Loucy (cell line): Measurements from ENCODE around the gene KCNK13.

Experiments
- H2AFZ ChIP-seq: fragments of 200-600 bp; sonication (generic); 2 replicates; pipeline ENCODE4 v1.6.0; 2016; ENCODE audit warnings: antibody characterized with exemption, mild to moderate bottlenecking, low read length, moderate library complexity
- H3F3A ChIP-seq: fragments of 200-600 bp; 2 replicates; pipeline ENCODE4 v1.6.0; 2016; ENCODE audit warnings: antibody characterized with exemption, low read depth, mild to moderate bottlenecking
- H3K27me3 ChIP-seq: fragments of 200-600 bp; sonication (generic); 2 replicates; pipeline ENCODE4 v1.6.1; 2014; ENCODE audit warnings: low read length, mild to moderate bottlenecking; ENCODE audit not compliant: insufficient read depth, poor library complexity, severe bottlenecking
- H3K36me3 ChIP-seq: fragments of 200-600 bp; sonication (generic); 2 replicates; pipeline ENCODE4 v1.6.1; 2016; ENCODE audit warnings: low read length; ENCODE audit not compliant: insufficient read depth
- H3K4me1 ChIP-seq: fragments of 200-600 bp; sonication (generic); 2 replicates; pipeline ENCODE4 v1.5.1; 2014; ENCODE audit warnings: low read length, mild to moderate bottlenecking; ENCODE audit not compliant: insufficient read depth, poor library complexity, severe bottlenecking
- H3K4me2 ChIP-seq: fragments of 200-600 bp; sonication (generic); 2 replicates; pipeline ENCODE4 v1.6.0; 2014; ENCODE audit warnings: antibody characterized with exemption, low read length, low read depth, mild to moderate bottlenecking; ENCODE audit not compliant: poor library complexity, severe bottlenecking
- H3K4me3 ChIP-seq: fragments of 200-600 bp; sonication (generic); 2 replicates; pipeline ENCODE4 v1.5.1; 2014; ENCODE audit warnings: low read length, mild to moderate bottlenecking, mixed read lengths; ENCODE audit not compliant: poor library complexity, severe bottlenecking
- H3K79me2 ChIP-seq: fragments of 200-600 bp; sonication (generic); 2 replicates; pipeline ENCODE4 v1.6.1; 2014; ENCODE audit warnings: low read length; ENCODE audit not compliant: insufficient read depth
- H3K9ac ChIP-seq: fragments of 200-600 bp; sonication (generic); 2 replicates; pipeline ENCODE4 v1.6.0; 2014; ENCODE audit warnings: mild to moderate bottlenecking, low read depth, low read length, moderate library complexity; ENCODE audit not compliant: poor library complexity, severe bottlenecking
- H3K9me2 ChIP-seq: fragments of 200-600 bp; sonication (generic); replicated peaks from 2 replicates; pipeline ENCODE4 v1.6.1; 2016; ENCODE audit warnings: low read depth, low read length, mixed read lengths
- H3K9me3 ChIP-seq: fragments of 200-600 bp; sonication (generic); 2 replicates; pipeline ENCODE4 v1.6.1; 2014; ENCODE audit warnings: mild to moderate bottlenecking, antibody characterized with exemption, low read length, low read depth; ENCODE audit not compliant: insufficient read depth
- H4K20me1 ChIP-seq: fragments of 200-600 bp; sonication (generic); 2 replicates; pipeline ENCODE4 v1.6.0; 2014; ENCODE audit warnings: antibody characterized with exemption, low read length, mild to moderate bottlenecking; ENCODE audit not compliant: insufficient read depth, poor library complexity, severe bottlenecking
- EZH2phosphoT487 ChIP-seq: fragments of 200-600 bp; IDR thresholded peaks from 2 replicates; pipeline ENCODE4 v1.6.1; 2018; ENCODE audit warnings: antibody characterized with exemption, mild to moderate bottlenecking, moderate library complexity, borderline replicate concordance
- TF ChIP-seq, protein P1 (sequence below): fragments of 200-600 bp; sonication (generic); conservative IDR thresholded peaks from 2 replicates; pipeline ENCODE4 v1.5.1; 2014; ENCODE audit warnings: mild to moderate bottlenecking, antibody characterized with exemption, low read length

Gene KCNK13

DNA sequence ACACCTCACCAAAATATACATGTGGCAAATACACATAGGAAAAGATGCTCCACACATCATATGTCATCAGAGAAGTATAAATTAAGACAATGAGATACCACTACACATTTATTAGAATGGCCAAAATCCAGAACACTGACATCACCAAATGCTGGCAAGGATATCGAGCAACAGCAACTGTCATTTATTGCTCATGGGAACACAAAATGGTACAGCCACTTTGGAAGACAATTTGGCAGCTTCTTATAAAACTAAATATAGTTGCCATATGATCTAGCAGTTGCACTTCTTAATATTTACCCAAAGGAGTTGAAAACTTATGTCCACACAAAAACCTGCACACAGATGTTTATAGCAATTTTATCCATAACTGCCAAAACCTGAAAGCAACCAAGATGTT lies 7.0 kb upstream of the KCNK13 start:
- Histone ChIP-seq H3K4me2 (no peak overlapping the region), H3K9me3 (no peaks in the 10 kb centered on the region), H3F3A (no peaks in the 10 kb centered on the region), H3K27me3 (no peaks in the 10 kb centered on the region), H3K4me3 (no peak overlapping the region), H3K9me2 (no peaks in the 10 kb centered on the region), H3K9ac (no peak overlapping the region), H2AFZ (no peak overlapping the region), H3K36me3 (no peaks in the 10 kb centered on the region), H3K79me2 (no peaks in the 10 kb centered on the region), H3K4me1 (no peaks in the 10 kb centered on the region), H4K20me1 (no peaks in the 10 kb centered on the region)
- TF ChIP-seq, protein P1, sequence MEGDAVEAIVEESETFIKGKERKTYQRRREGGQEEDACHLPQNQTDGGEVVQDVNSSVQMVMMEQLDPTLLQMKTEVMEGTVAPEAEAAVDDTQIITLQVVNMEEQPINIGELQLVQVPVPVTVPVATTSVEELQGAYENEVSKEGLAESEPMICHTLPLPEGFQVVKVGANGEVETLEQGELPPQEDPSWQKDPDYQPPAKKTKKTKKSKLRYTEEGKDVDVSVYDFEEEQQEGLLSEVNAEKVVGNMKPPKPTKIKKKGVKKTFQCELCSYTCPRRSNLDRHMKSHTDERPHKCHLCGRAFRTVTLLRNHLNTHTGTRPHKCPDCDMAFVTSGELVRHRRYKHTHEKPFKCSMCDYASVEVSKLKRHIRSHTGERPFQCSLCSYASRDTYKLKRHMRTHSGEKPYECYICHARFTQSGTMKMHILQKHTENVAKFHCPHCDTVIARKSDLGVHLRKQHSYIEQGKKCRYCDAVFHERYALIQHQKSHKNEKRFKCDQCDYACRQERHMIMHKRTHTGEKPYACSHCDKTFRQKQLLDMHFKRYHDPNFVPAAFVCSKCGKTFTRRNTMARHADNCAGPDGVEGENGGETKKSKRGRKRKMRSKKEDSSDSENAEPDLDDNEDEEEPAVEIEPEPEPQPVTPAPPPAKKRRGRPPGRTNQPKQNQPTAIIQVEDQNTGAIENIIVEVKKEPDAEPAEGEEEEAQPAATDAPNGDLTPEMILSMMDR, result no peak
- TF ChIP-seq EZH2phosphoT487, result no peak

DNA sequence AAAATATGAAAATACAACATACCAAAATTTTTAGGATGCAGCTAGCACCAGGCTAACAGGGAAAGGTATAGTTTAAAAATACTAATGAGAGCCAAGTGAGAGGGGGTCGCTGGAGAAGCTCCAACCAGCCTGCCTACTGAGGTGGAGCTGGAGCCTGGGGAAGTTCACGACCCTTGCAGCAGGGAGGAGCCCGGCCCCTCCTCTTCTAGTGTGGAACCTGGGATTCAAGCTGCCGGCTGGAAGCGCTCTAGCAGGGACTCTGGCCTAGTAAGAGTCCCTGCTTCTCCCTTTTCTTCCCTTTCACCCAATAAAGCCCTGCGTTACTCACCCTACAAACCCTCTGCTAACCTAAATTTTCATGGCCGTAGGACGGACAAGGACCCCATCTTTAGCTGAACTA lies 5.0 kb upstream of the KCNK13 start:
- no peaks in the 10 kb centered on the region for H3F3A ChIP-seq
- H4K20me1 ChIP-seq, result no peaks in the 10 kb centered on the region
- no peak overlapping the region for H3K4me2 ChIP-seq
- no peaks in the 10 kb centered on the region for H3K9me3 ChIP-seq
- no peaks in the 10 kb centered on the region for H3K36me3 ChIP-seq
- no peaks in the 10 kb centered on the region for H3K27me3 ChIP-seq
- H3K4me1 ChIP-seq, result no peaks in the 10 kb centered on the region
- no peak overlapping the region for H2AFZ ChIP-seq
- H3K9me2 ChIP-seq, result no peaks in the 10 kb centered on the region
- TF ChIP-seq, protein P1, result no peak
- TF ChIP-seq EZH2phosphoT487, result no peak
- no peak overlapping the region for H3K9ac ChIP-seq
- H3K4me3 ChIP-seq, result no peak overlapping the region
- no peaks in the 10 kb centered on the region for H3K79me2 ChIP-seq

DNA sequence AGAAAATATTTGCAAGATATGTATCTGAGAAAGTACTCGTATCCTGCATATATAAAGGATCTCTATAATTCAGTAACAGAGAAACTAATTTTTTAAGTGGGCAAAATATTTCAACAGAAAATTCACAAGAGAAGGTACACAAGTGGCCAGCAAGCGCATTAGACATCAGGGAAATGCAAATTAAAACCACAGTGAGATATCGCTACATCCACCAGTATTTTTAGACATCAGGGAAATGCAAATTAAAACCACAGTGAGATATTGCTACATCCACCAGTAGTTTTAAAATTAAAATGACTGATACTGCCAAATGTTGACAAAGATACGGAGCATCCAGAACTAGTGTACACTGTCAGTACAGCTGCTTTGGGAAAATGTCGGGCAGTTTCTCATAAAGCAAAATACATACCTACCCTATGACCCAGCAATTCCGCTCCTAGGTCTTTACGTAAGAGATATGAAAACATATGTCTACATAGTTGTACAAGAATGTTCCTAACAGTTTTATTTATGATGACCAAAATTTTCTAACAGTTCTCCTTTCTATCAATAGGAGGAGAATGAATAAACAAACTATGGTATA lies 2.8 kb upstream of the KCNK13 start:
- H3K9ac ChIP-seq, result no peak overlapping the region
- no peak overlapping the region for H3K4me2 ChIP-seq
- H3K36me3 ChIP-seq, result no peaks in the 10 kb centered on the region
- no peaks in the 10 kb centered on the region for H3K9me2 ChIP-seq
- H3F3A ChIP-seq, result no peaks in the 10 kb centered on the region
- no peak overlapping the region for H3K4me3 ChIP-seq
- no peaks in the 10 kb centered on the region for H3K27me3 ChIP-seq
- H3K4me1 ChIP-seq, result no peaks in the 10 kb centered on the region
- no peaks in the 10 kb centered on the region for H3K9me3 ChIP-seq
- H3K79me2 ChIP-seq, result no peaks in the 10 kb centered on the region
- no peaks in the 10 kb centered on the region for H4K20me1 ChIP-seq
- TF ChIP-seq EZH2phosphoT487, result no peak
- TF ChIP-seq, protein P1, result no peak
- H2AFZ ChIP-seq, result no peak overlapping the region
